Neural cell (in vitro differentiated cells): ENCODE measurements around the gene ZNF747. TPM values are rescaled to one million over a fixed set of nuclear protein-coding genes. Genes with fewer than 3 reads are reported as not detected.
A peak's percentile ranks its signal among the peaks of the same experiment; 100 is the strongest.

ENCODE experiments used
- H2AFZ ChIP-seq: fragments of 200-600, 300-800 bp; sonication (generic), shearing (Covaris generic); 2 replicates; pipeline ENCODE4 v1.6.0; 2014; ENCODE audit warnings: low read depth, mild to moderate bottlenecking, antibody characterized with exemption, low read length, moderate library complexity
- H3F3A ChIP-seq: fragments of 200-600 bp; shearing (Covaris generic); 2 replicates; pipeline ENCODE4 v1.6.1; 2016; ENCODE audit warnings: mild to moderate bottlenecking, moderate library complexity, mixed read lengths, antibody characterized with exemption, low read length; ENCODE audit not compliant: insufficient read depth, poor library complexity, severe bottlenecking
- H3K27ac ChIP-seq: fragments of 200-600, 300-800 bp; sonication (generic), shearing (Covaris generic); 2 replicates; pipeline ENCODE4 v1.5.1; 2014; ENCODE audit warnings: mild to moderate bottlenecking, low read length, moderate library complexity
- H3K27me3 ChIP-seq: fragments of 300-800, 200-600 bp; sonication (generic), shearing (Covaris generic); 2 replicates; pipeline ENCODE4 v1.6.0; 2014; ENCODE audit warnings: mild to moderate bottlenecking, low read depth, low read length, moderate library complexity; ENCODE audit not compliant: insufficient read depth
- H3K36me3 ChIP-seq: fragments of 300-800, 200-600 bp; sonication (generic), shearing (Covaris generic); 2 replicates; pipeline ENCODE4 v1.5.1; 2014; ENCODE audit warnings: mild to moderate bottlenecking, antibody characterized with exemption, low read length, moderate library complexity; ENCODE audit not compliant: insufficient read depth
- H3K4me2 ChIP-seq: fragments of 300-800, 200-600 bp; sonication (generic), shearing (Covaris generic); 2 replicates; pipeline ENCODE4 v1.6.0; 2014; ENCODE audit warnings: mild to moderate bottlenecking, low read length
- H3K4me3 ChIP-seq: fragments of 300-800, 200-600 bp; sonication (generic), shearing (Covaris generic); 2 replicates; pipeline ENCODE4 v1.5.1; 2014; ENCODE audit warnings: mild to moderate bottlenecking, low read length, moderate library complexity
- H3K79me2 ChIP-seq: fragments of 200-600 bp; shearing (Covaris generic); replicated peaks from 2 replicates; pipeline ENCODE4 v1.6.0; 2014; ENCODE audit warnings: mild to moderate bottlenecking, low read length, moderate library complexity; ENCODE audit not compliant: insufficient read depth
- H3K9ac ChIP-seq: fragments of 300-800, 200-600 bp; sonication (generic), shearing (Covaris generic); 2 replicates; pipeline ENCODE4 v1.6.1; 2016; ENCODE audit warnings: mild to moderate bottlenecking, low read length, mixed read lengths
- H3K9me2 ChIP-seq: fragments of 200-600 bp; shearing (Covaris generic); 2 replicates; pipeline ENCODE4 v1.6.1; 2016; ENCODE audit warnings: mild to moderate bottlenecking, low read length, mixed read lengths; ENCODE audit not compliant: insufficient read depth
- H3K9me3 ChIP-seq: fragments of 200-600, 300-800 bp; sonication (generic), shearing (Covaris generic); 2 replicates; pipeline ENCODE4 v1.6.1; 2016; ENCODE audit warnings: mild to moderate bottlenecking, mixed run types, low read length, moderate library complexity, mixed read lengths
- H4K20me1 ChIP-seq: fragments of 200-600 bp; shearing (Covaris generic); 2 replicates; pipeline ENCODE4 v1.6.1; 2016; ENCODE audit warnings: mild to moderate bottlenecking, mixed run types; ENCODE audit not compliant: insufficient read depth
- EP300 ChIP-seq: fragments of 450-650 bp; conservative IDR thresholded peaks from 2 replicates; pipeline ENCODE4 v1.6.1; 2014; ENCODE audit warnings: antibody characterized with exemption, mild to moderate bottlenecking, moderate library complexity; ENCODE audit not compliant: poor library complexity, severe bottlenecking
- EZH2 ChIP-seq: fragments of 200-600, 300-800 bp; shearing (Covaris generic), sonication (generic); IDR thresholded peaks from 2 replicates; pipeline ENCODE4 v1.6.1; 2014; ENCODE audit warnings: antibody characterized with exemption, low read length, borderline replicate concordance, mild to moderate bottlenecking; ENCODE audit not compliant: insufficient read depth, poor library complexity, severe bottlenecking
- MXI1 ChIP-seq: fragments of 450-650 bp; conservative IDR thresholded peaks from 2 replicates; pipeline ENCODE4 v1.6.1; 2014; ENCODE audit warnings: antibody characterized with exemption, mild to moderate bottlenecking; ENCODE audit not compliant: poor library complexity, severe bottlenecking
- POLR2AphosphoS5 ChIP-seq: IDR thresholded peaks from 2 replicates; pipeline ENCODE4 v1.6.1; 2012
- RAD21 ChIP-seq: fragments of 450-650 bp; conservative IDR thresholded peaks from 2 replicates; pipeline ENCODE4 v1.6.1; 2014; ENCODE audit warnings: antibody characterized with exemption, mild to moderate bottlenecking, moderate library complexity
- REST ChIP-seq: IDR thresholded peaks from 2 replicates; pipeline ENCODE4 v1.6.1; 2012; ENCODE audit warnings: borderline replicate concordance
- SMC3 ChIP-seq: fragments of 450-650 bp; conservative IDR thresholded peaks from 2 replicates; pipeline ENCODE4 v1.6.1; 2014; ENCODE audit warnings: antibody characterized with exemption, mild to moderate bottlenecking, moderate library complexity; ENCODE audit not compliant: poor library complexity
- TAF1 ChIP-seq: IDR thresholded peaks from 2 replicates; pipeline ENCODE4 v1.6.1; 2012; ENCODE audit warnings: low read depth
- polyA minus RNA-seq: library from RNA; depleted of rRNA, polyadenylated mRNA; stranded (reverse); fragments of >200 nt; gene quantifications from 2 replicates; pipeline ENCODE4 v1.2.3, GENCODE V29; 2014
- polyA plus RNA-seq: library from polyadenylated mRNA; depleted of rRNA; stranded (reverse); fragments of >200 nt; gene quantifications from 2 replicates; pipeline ENCODE4 v1.2.3, GENCODE V29; 2014
- TF ChIP-seq, protein P1 (sequence below): fragments of 450-650 bp; IDR thresholded peaks from 2 replicates; pipeline ENCODE4 v1.5.1; 2014; ENCODE audit warnings: antibody characterized with exemption, mild to moderate bottlenecking, moderate library complexity; ENCODE audit not compliant: poor library complexity, severe bottlenecking

The ZNF747 gene
- polyA plus RNA-seq (5.7 and 8.4 TPM in 2 replicates), polyA minus RNA-seq (8.8 and 10.2 TPM in 2 replicates)

DNA sequence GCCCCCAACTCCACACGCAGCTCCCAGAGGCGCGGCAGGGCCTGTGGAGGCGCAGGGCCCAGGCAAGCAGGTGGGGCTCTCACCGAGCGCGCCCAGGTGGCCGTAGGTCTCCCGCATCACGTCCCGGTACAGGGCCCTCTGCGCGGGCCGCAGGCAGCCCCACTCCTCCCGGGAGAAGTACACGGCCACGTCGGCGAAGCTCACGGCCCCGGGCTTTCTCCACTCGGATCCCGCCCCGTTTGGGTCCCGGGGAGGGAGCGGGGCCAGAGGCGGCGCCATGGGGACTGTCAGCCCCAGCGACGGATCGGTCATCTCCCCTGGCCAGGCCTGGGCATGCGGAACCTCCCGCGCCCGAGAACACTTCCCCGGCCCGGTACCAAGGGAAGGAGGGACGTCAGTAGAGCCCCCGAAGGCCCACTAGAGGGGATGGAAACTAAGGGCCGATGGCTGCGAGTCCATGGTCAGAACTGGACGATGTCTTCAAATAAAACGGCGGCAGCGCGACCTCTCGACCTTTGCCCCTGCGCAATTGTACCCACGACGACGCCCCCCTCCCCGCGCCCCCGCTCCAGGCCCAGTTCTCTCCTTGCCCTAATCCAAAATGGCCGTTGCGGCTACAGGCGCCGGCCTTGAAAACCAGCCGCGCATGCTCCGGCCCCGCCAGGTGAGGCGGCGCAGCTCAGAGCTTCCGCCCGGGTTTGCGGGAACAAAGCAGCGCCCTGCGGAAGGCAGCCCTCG, at the start of gene ZNF747:
ZNF747 (minus strand) TSS at position 491 of the 738 bp plus-strand sequence; CDS start at position 312, 179 bp downstream.
- Histone ChIP-seq H3K9ac (peak within 1 kb of the TSS; percentile 86), H3K27me3 (no peaks in the 10 kb centered on the region), H3K4me2 (peak within 1 kb of the TSS; percentile 71), H3K4me3 (peak within 1 kb of the TSS; percentile 78), H3K79me2 (peaks cover 11% of the 10 kb centered on the region), H3K9me2 (no peaks in the 10 kb centered on the region), H3K9me3 (no peaks in the 10 kb centered on the region), H3F3A (peaks cover 6% of the 10 kb centered on the region), H3K36me3 (no peaks in the 10 kb centered on the region), H2AFZ (peak within 1 kb of the TSS; percentile 98), H3K27ac (peak within 1 kb of the TSS; percentile 87), H4K20me1 (no peaks in the 10 kb centered on the region)
- TF ChIP-seq MXI1 = no peak
- TF ChIP-seq POLR2AphosphoS5 = peak; percentile 89

- TF ChIP-seq SMC3 (no peak), RAD21 (no peak), MXI1 (no peak), REST (no peak), POLR2AphosphoS5 (no peak), EZH2 (no peak), EP300 (no peak), TAF1 (no peak)
- TF ChIP-seq, protein P1, sequence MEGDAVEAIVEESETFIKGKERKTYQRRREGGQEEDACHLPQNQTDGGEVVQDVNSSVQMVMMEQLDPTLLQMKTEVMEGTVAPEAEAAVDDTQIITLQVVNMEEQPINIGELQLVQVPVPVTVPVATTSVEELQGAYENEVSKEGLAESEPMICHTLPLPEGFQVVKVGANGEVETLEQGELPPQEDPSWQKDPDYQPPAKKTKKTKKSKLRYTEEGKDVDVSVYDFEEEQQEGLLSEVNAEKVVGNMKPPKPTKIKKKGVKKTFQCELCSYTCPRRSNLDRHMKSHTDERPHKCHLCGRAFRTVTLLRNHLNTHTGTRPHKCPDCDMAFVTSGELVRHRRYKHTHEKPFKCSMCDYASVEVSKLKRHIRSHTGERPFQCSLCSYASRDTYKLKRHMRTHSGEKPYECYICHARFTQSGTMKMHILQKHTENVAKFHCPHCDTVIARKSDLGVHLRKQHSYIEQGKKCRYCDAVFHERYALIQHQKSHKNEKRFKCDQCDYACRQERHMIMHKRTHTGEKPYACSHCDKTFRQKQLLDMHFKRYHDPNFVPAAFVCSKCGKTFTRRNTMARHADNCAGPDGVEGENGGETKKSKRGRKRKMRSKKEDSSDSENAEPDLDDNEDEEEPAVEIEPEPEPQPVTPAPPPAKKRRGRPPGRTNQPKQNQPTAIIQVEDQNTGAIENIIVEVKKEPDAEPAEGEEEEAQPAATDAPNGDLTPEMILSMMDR = no peak
- H3K9ac ChIP-seq = no peak overlapping the region
- H2AFZ ChIP-seq = no peak overlapping the region
- no peaks in the 10 kb centered on the region for H4K20me1 ChIP-seq
- H3K36me3 ChIP-seq = no peaks in the 10 kb centered on the region
- H3K4me2 ChIP-seq = no peak overlapping the region
- no peak overlapping the region for H3K4me3 ChIP-seq
- H3K27me3 ChIP-seq = no peaks in the 10 kb centered on the region
- no peaks in the 10 kb centered on the region for H3K79me2 ChIP-seq
- H3F3A ChIP-seq = no peaks in the 10 kb centered on the region
- no peaks in the 10 kb centered on the region for H3K9me3 ChIP-seq
- H3K9me2 ChIP-seq = no peaks in the 10 kb centered on the region
- no peak overlapping the region for H3K27ac ChIP-seq
These were observed 48.1 kb upstream of the ZNF747 start for GRCh38 chr16:30582611-30583340.
